ENCODE measurements around the gene CPED1. TPM values are rescaled to one million over a fixed set of nuclear protein-coding genes. Genes with fewer than 3 reads are reported as not detected.

Gene CPED1
- total RNA-seq, 1 donor from 2014 or later: 3.9 TPM

- Mint-ChIP-seq H3K9me3 (ENCODE audit: unreplicated experiment) (no peaks in the 10 kb centered on the region), H3K4me1 (ENCODE audit: unreplicated experiment) (peaks cover 8% of the 10 kb centered on the region), H3K4me3 (ENCODE audit: unreplicated experiment) (no peak overlapping the region), H3K27ac (ENCODE audit: unreplicated experiment) (no peak overlapping the region), H3K27me3 (ENCODE audit: unreplicated experiment) (no peaks in the 10 kb centered on the region), H3K36me3 (ENCODE audit: unreplicated experiment) (no peaks in the 10 kb centered on the region)
- TF ChIP-seq CTCF (IDR thresholded peaks at IDR 0.05): no peak
- no peak for DNase-seq (ENCODE audit: extremely low spot score, unreplicated experiment)
Measured at GRCh38 chr7:121077165-121077630, 88.7 kb downstream of the CPED1 start.

GRCh38 chr7:121078701-121079227, 90.3 kb downstream of the CPED1 start:
- H3K4me3 Mint-ChIP-seq (ENCODE audit: unreplicated experiment): no peak overlapping the region
- H3K9me3 Mint-ChIP-seq (ENCODE audit: unreplicated experiment): no peaks in the 10 kb centered on the region
- H3K36me3 Mint-ChIP-seq (ENCODE audit: unreplicated experiment): no peaks in the 10 kb centered on the region
- H3K4me1 Mint-ChIP-seq (ENCODE audit: unreplicated experiment): peaks cover 17% of the 10 kb centered on the region
- no peaks in the 10 kb centered on the region for H3K27me3 Mint-ChIP-seq (ENCODE audit: unreplicated experiment)
- TF ChIP-seq CTCF (IDR thresholded peaks at IDR 0.05): no peak
- no peak overlapping the region for H3K27ac Mint-ChIP-seq (ENCODE audit: unreplicated experiment)
- no peak for DNase-seq (ENCODE audit: extremely low spot score, unreplicated experiment)

GRCh38 chr7:121079425-121080169, 91.1 kb downstream of the CPED1 start:
- H3K27me3 Mint-ChIP-seq (ENCODE audit: unreplicated experiment): no peaks in the 10 kb centered on the region
- H3K9me3 Mint-ChIP-seq (ENCODE audit: unreplicated experiment): no peaks in the 10 kb centered on the region
- no peak for DNase-seq (ENCODE audit: extremely low spot score, unreplicated experiment)
- H3K4me3 Mint-ChIP-seq (ENCODE audit: unreplicated experiment): no peak overlapping the region
- peaks cover 26% of the 10 kb centered on the region for H3K4me1 Mint-ChIP-seq (ENCODE audit: unreplicated experiment)
- H3K27ac Mint-ChIP-seq (ENCODE audit: unreplicated experiment): no peak overlapping the region
- H3K36me3 Mint-ChIP-seq (ENCODE audit: unreplicated experiment): no peaks in the 10 kb centered on the region
- TF ChIP-seq CTCF (IDR thresholded peaks at IDR 0.05): peak; percentile 44

GRCh38 chr7:121080257-121080912, 91.9 kb downstream of the CPED1 start:
- DNase-seq (ENCODE audit: extremely low spot score, unreplicated experiment): no peak
- H3K27ac Mint-ChIP-seq (ENCODE audit: unreplicated experiment): no peak overlapping the region
- no peaks in the 10 kb centered on the region for H3K36me3 Mint-ChIP-seq (ENCODE audit: unreplicated experiment)
- H3K27me3 Mint-ChIP-seq (ENCODE audit: unreplicated experiment): no peaks in the 10 kb centered on the region
- no peak overlapping the region for H3K4me3 Mint-ChIP-seq (ENCODE audit: unreplicated experiment)
- H3K9me3 Mint-ChIP-seq (ENCODE audit: unreplicated experiment): no peaks in the 10 kb centered on the region
- H3K4me1 Mint-ChIP-seq (ENCODE audit: unreplicated experiment): peaks cover 34% of the 10 kb centered on the region
- TF ChIP-seq CTCF (IDR thresholded peaks at IDR 0.05): no peak

- no peaks in the 10 kb centered on the region for H3K9me3 Mint-ChIP-seq (ENCODE audit: unreplicated experiment)
- peaks cover 39% of the 10 kb centered on the region for H3K4me1 Mint-ChIP-seq (ENCODE audit: unreplicated experiment)
- TF ChIP-seq CTCF (IDR thresholded peaks at IDR 0.05): no peak
- no peak for DNase-seq (ENCODE audit: extremely low spot score, unreplicated experiment)
- no peak overlapping the region for H3K27ac Mint-ChIP-seq (ENCODE audit: unreplicated experiment)
- H3K4me3 Mint-ChIP-seq (ENCODE audit: unreplicated experiment): no peak overlapping the region
- no peaks in the 10 kb centered on the region for H3K36me3 Mint-ChIP-seq (ENCODE audit: unreplicated experiment)
- no peaks in the 10 kb centered on the region for H3K27me3 Mint-ChIP-seq (ENCODE audit: unreplicated experiment)
Measured at GRCh38 chr7:121080913-121081326, 92.4 kb downstream of the CPED1 start.

Measured in osteocyte (in vitro differentiated cells).